DMS 273 treated with DMSO at 0.1 percent for 48 hours (cell line): ENCODE measurements around the gene CCDC80.
A peak's percentile ranks its signal among the peaks of the same experiment; 100 is the strongest.

Source experiments
- DNase-seq: peaks from one replicate; lab custom pipeline; 2025; lab: John Stamatoyannopoulos, UW

CCDC80 gene

DNA sequence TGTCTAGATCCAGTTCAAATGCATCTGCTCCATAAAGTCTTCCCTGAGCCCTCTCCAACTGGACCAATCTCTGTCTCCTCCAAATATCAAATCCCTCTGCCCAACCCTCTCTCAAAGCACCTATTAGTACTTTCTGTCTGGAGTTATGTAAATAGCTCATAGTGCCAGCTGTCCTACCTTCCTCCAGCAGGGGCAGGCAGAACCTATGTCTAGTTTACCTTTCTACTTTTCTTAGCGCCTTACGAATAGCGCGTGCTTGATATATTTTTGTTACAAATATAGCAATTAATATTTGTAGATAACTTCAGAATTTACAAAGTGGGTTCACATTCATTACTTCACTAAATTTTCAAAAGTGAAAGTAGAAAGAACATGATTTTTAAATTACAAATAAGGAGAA, 14.0 kb upstream of the CCDC80 start:
- no peak for DNase-seq

DNA sequence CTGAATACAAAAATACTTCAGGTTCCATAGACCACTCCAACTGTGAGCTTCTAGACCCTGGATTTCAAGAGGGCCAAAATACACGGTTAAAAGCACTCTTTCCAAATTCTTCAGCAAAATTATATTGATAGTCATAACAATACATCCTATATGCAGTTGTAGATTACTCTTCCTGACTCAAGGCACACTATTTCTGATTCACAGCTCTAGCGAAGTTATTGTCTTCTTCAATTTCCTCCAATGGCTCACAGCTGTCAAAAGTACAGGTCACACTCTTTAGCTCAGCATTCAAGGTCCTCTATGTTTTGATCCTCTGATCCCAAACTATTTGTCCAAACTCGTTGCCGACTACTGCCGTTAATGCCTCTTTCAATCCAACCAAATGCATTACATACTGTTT, 13.5 kb upstream of the CCDC80 start:
- DNase-seq = no peak

DNA sequence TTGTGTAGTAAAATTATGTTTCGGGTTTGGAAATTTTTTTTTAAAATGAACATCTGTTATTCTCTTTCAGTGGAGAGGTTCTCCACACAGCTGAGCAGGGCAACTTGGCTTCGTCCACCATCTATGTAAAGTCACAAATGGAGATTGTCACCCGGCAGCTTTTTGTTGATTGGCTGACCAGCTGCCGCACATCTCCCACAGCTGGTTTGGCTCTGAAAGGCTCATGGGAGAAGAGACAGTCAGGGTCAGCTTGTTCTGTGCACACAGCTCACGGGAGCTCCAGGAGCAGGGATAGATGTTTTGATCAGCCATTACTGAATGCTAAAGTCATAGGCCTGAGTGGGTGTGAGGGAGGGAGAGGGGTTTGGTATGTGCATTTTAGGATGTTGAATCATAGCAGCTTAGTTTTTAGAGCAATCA, 12.9 kb upstream of the CCDC80 start:
- DNase-seq = no peak

DNA sequence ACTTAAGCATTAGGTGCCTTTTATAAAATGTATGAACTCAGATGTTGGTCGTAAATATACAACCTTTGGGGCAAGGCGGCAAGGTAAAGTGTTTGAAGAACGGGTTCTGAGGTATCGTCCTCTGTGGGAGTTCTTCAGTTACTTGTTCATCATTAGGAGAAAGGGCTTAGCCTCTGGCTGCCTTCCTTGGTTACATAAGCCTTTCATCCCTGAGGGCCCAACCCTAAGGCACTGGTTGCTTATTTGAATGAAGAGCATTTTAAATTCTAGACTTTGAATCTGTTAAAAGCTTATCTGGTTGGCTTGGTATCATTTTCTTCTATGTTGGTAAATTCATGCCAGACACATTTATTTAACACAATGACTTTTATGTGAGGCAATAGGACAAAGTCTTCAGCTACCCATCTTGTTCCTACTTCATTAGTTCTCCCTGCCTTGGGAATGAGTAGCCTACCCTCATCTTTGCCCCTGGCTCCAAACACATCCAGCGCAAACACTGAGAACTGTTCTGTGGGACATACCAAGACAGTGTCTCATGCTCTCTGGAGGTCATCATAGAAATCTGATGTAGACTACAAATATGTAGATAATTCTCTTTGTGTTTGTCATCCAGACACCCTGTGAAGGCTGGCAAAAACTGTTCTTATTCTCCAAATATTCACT, 12.4 kb upstream of the CCDC80 start:
- DNase-seq = no peak

DNA sequence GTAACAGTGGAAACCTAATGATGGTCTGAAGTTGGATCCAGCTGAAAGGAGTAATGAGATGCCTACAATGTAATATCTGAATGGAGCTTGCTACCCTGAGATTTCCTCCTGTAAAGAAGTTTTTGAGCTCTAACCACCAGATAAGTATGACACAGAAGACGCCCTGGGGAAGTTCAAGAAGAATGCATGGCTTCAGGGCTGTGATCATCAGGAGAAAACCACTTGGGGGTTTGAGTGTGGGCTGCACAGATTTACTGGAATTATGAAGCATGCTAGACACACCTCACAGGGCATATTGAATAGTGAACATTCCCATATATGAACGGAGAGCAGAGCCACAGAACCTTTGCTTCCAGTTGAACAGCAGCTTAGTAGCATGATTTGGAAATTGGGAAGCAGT, 10.6 kb upstream of the CCDC80 start:
- no peak for DNase-seq

DNA sequence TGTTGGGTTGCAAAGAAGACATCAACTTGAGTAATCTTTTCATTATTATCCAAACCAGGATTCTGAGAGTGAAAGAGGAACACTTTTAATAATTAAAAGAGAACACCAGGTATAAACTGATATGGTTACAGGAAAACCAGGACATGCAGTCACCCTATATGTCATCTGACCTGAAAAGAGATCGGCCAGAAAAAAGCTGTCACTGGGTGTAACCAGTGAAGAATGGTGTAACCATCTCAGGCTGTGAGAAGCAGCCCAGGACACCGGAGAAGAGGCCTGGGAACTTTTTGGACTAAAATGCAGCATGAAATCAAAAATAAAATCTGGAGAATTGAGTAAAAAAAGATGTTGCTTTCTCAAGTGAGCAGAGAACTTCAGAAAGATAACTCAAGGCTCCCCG, 10.1 kb upstream of the CCDC80 start:
- no peak for DNase-seq

DNA sequence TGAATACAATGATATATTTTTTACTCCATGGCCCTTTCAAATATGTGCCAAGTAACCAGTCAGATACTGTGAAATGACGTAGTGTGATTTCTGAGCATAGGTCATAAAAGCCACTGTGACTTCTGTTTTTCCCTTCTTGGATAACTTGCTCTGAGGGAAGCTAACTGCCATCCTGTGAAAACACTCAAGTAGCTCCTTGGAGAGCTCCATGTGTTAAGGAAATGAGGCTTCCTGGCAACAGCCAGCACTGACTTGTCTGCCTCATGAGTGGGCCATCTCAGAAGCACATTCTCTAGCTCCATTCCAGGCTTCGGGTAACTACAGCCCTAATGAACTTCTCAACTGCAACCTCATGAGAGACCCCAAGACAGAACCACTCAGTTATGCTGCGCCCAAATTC, 9.5 kb upstream of the CCDC80 start:
- DNase-seq = no peak

DNA sequence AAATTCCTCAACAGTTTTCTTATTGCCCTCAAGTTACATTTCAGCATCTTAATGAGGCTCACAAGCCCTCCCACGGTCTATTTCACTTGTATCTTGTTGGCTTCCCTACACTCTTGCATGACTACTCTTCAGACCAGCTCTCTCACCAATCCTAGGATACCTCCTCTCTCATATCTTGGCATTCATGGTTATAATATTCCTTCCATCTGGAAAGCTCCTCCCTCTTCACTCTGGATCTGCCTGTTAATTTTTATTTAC, 8.5 kb upstream of the CCDC80 start:
- no peak for DNase-seq

DNA sequence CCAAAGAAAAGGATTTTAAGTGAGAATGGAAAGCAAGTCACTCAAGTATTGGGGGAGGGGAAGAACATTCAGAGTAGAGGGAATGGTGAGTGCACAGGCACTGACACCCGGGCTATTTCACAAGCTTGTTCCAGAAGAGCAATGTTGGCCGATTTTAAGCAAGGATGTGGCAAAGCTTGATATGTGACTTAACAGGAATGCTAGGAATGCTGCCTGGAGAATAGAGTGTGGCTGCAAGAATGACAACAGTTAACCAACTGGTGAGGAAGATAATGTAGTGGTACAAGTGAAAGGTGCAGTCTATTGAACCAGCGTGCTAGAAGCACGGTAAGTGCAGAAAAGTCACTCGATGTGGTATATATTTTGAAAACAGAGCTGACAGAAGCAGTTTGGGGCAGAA, 6.2 kb upstream of the CCDC80 start:
- DNase-seq = no peak

DNA sequence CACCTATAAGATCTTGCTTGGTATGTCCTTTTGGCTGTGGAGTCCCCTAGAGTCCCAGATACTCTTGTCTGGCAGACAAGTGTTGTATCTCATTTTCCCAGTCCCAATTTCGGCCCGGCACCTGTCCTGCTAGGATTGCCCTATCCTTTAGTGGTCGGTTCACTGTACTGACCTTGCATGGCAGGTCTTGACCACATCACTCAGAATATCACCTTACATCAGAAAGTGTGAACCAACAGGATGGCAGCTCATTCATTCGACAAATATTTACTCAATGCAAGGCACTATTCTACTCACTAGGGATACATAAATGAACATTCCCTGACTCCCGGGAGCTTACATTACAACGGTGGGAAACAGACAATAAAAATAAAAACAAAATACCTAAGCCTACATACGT, 5.7 kb upstream of the CCDC80 start:
- DNase-seq = no peak

DNA sequence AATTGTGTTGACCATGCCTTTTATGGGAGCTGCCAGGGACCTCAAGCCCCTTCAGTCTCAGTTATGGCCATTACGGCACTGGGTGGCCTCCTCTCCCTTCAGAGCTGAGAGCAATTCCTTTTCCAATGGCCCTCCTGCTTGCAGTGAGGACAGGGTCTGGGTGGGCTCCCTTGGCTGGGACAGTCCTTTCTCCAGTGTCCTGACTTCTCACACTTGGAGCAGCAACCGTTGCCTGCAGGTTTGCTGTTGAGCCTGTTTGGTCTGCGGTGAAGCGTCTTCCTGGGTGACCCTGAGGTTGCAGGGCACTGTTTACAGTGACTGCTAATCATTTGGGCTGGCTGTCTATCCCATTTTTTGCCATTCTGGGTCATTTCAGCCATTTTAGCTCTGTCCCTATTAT, 3.5 kb upstream of the CCDC80 start:
- no peak for DNase-seq

DNA sequence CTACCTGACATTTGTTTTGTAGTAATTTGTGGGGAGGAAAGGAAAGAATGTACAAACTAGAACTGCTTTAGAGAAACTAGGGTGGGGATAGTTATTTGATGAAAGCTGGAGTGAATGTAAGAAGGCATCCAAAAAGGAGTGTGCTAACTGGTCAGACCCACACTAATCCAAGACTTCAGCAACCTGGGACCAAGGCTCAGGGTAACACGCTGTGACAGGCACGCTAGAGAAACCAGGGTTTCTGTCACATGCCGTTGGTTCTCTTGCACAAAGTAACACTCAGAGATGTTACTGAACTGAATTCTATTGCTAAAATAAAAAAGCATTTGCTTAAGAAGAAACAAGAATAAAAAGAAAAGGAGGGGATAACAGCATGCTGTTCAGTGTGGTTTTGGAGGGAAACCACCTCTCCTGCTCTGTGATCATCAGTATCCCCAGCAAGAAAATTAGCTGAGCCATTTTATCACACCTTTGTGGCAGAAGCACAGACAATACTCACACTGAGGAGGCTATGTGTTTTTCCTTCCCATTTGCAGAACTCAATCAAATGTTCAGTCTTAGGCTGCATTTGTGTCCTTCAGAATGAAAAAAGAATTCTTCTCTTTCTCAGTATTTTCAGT, 2.8 kb upstream of the CCDC80 start:
- no peak for DNase-seq

DNA sequence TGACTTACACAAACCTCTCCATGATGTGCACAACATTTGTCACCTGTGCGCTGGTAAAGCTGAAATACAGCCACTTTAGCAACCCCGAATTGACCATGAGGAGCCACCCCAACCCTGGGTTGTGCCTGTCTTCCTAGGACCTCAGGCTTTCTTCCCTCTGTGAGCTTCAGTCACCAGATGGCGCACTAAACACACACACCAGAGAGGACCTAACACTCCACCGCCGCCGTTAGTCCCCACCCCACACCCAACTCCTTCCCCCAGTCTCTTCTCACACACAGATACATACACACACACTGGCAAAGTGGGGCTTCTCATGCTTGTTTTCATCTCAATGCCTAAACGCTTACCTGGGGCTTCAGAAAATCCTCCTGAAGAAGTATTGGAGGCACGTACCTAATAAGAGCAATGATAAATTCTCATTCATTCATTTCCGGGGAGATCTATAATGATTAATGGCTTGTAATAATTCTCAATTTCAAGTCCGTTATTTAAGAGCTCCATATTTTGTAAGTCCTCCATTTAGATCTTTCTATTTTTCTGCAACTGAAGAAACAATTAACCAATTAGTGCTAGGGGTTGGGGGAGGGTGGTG, 2.1 kb upstream of the CCDC80 start:
- DNase-seq = peak; percentile 70

DNA sequence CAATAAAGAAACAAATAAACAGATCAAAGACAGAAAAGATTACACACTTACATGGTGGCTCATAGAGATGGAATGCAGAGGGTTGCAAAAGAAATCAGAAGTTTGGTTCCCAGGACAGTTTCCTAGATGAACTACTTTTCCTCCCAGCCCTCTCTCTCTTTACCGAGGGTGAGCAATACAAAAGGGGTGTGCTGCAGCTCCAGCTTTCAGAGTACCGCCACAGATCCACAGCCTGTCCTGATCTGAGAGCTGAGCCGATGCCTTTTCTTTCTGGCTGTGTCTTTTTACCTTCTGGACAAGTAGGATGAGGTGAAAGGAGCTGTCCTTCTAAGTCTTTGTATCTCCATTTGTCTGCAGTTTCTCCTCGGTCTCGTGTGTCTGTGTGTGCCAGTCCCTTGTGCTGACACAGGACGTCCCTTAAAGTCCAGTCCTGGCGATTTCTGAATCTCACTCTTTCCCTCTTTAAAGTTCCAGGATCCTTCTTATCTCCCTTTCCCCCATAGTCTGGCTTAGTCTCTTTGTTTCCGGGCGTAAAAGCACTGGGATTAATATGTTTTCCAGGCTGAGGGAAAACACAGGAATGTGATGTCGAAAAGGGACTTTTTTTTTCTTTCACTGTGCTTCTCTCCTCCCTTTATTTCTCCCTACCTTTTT, 540 bp downstream of the CCDC80 start:
- no peak for DNase-seq

DNA sequence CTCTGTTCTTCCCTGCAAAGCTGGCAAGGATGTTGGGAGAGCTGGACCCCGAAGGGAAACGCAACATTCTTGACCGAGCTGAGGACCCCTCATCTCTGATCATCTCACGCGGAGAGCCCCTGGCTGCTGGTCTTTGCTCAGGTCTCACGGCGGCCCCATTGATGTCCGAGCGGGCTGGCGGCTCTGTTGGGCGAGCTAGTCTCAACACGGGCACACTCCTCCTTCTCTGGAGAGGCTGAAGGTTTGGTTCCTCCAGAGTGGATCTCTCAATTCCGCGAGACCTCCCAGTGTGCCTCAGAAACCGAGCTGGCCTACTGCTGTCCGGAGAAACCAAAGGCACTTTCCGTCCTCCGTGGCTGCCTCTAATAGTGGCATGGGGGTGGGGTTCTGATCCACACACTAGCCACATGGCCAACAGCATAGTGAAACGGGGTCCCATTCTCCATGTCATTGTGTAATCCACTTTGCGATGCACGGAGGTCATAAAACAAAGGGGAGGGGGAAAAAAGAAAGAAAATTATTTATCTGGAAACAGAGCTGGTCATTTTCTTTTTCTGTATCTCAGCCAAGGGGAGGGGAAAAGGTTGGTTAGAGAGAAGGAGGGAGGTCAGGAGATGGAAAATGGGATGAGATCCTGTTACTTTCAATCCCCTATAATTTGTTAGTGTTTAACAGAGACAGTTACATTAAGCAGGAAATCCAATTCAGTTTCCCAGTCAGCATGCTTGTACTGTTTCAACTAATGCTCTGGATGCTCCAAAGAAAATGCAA, 1.3 kb downstream of the CCDC80 start:
- no peak for DNase-seq

DNA sequence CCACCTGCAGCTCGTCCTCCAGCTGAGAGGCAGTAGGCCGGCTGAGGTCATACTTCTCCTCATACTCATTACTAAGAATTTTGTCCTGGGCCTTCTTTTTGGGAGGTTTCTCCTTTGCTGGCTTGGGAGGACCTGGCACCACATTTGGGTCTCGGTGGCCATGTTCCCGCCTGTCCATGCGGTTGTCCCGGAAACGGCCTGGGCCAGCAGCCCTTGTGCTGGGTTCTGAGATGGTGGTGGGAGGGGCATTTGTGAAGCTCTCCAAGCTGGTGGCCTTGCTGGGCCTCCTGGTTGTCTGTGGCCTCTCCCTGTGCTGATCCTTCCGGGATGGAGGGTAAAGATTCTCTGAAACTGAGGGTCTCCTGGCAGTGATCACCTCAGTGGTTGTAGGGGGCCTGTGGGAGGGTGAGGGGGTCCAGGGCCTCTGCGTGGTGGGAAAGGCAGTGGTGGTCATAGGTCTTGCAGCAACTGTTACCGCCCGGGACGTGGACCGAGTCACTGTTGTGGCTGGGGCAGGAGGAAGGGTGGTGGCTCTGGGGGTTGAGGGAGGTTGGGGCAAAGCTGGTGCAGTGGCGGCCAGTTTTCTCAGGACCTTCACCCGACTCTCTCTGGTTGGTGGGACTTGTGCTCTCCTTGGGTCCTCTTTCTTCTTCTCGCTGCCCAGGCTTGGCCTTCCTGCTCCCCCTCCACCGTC, 2.5 kb downstream of the CCDC80 start:
- DNase-seq = no peak

DNA sequence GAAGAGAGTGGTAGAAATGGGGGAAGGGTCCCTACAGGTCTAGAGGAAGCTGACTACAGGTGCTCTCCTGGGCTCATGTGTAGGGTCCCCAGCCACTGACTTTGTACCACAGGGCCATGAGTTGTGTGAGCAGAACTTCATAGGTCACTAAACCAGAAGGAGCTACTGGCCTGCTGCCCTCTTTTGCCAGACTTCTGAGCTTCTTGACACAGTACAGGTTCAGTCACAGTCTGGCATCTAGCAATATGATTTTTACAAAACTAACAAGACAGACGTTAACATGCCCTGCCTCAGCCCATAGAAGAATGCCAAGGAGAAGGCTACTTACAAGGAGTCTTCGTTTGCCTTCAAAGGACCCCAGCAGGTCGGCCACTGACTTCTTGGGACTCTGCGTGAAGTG, 3.2 kb downstream of the CCDC80 start:
- DNase-seq = no peak

DNA sequence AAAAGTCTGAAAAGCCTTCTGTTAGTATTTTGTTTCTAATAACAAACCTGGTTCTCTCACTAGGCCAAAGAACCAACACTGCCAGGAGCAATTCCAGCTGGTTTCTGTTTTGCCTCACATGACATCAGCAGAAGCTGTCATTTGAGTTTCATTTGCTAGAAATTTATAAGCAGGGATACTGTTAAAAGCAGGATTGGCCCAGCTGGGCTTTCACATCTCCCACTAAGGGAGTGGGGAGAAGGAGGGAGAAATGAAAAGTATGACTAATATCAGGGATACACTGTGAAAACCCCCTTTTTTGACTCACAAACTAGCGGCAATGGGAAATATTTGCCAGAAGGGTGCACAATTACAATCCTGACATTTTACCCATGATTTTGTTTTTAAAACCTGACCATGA, 5.3 kb downstream of the CCDC80 start:
- no peak for DNase-seq

DNA sequence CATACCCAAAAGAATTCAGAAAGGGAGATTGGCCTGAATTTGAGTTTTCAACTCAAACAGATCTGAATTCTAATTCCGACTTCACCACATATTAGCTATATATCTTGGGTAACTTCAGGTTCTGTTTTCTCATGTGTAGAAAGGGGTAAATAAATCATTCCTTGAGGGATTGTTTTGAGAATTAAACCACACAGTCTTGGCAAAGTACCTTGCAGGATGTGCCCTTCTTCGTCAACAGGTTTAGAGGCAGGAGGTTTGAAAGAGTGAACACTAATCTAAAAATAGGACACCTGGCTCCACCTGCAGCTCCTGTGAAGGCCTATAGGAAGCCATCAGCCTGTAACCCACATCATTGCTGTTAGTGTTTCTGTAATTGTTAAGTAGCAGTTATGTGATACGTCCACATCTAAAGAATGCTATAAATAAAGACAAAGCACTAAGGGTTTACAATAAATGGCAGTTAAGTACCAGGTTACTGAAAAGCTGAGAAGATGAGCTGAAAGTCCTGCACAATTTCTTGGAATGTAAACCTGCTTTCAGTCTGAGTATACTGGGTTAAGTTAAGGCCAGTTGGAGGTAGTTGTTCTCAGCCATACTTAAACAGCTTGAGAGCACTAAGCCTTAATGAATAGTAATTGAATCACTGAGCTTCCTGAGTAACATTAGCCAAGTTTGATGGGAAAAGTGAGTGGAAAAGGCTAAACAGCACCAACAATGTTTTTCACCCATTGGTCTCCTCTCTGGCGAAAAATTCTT, 6.0 kb downstream of the CCDC80 start:
- DNase-seq = no peak

DNA sequence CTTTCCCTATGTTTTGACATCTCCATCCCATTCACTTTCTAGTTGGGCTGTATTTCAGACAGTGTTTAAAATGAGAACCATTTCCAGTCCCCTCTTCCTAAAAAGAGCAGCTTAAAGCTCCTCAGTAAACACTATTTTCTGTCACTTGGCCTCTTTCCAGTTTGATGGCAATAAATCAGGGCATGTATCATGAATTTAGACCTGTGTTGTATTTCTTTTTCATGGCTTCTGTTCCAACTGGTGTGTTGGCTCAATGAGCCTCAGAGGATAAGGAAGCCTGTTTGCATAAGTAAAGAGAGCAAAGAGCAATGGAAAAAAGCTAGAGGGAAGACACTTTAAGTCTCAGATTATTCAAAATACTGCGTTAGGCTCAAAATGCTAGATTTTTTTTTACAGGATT, 7.2 kb downstream of the CCDC80 start:
- DNase-seq = no peak

DNA sequence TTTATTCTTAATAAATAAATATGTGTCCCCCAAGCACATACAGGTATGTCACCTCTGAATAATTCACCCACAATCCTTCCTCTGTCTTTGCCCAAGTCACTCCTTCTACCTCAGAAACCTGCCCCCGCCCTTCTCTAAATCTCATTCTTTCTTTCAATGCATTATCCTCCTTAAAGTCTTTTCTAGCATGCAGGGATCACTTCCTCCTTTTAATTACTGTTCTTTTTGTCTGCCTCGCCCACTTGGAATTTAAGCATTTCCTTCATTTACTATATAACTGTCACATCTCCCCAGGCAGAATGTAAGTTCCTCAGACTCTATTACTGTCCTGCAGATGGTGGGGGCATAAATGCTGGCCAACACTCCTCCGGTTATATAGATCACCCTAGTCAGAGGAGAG, 7.8 kb downstream of the CCDC80 start:
- DNase-seq = no peak

DNA sequence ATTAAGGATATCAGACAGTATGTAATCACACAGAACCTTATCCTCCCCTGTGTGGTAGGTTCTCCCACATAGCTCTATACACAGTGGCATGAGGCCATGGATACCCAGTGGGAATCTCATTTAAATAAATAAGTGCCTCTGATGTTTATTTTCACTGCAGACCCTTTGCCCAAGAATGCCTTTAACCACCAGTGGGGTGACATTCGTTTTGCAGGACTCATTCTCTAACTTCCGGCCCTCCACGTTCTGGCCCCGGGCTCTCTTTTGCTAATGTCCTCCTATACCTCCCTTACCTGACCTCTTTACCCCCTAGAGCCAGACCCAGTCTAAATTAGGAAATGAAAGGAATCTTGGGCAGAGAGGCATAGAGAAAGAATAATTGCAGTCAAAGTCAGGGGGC, 8.3 kb downstream of the CCDC80 start:
- DNase-seq = no peak
